Skin epidermis (tissue), 12 donors: ENCODE measurements around the gene SSC4D.
"Not testable (repeated sequence)": the region's sequence is repeated elsewhere in the genome, so short reads cannot be mapped to it uniquely, and the experiment has no call there.

Source experiments
- H3K27ac ChIP-seq, 21 experiments: fragments of 200-600 bp; sonication (generic) in 11 of 21; one replicate each; pipeline ENCODE4 v1.5.0; 2020; ENCODE audit warnings: mild to moderate bottlenecking in 3 of 21, inconsistent platforms in 2 of 21, moderate library complexity in 2 of 21
- H3K4me3 ChIP-seq, 7 experiments: fragments of 200-600 bp; sonication (generic) in 2 of 7; one replicate each; pipeline ENCODE4 v1.5.0; 2020; ENCODE audit warnings: inconsistent platforms in 2 of 7, mild to moderate bottlenecking in 2 of 7, moderate library complexity in 1 of 7

SSC4D gene

GRCh38 chr7:76409537-76409936 is at the start of gene SSC4D:
Gene SSC4D, minus strand, starts transcription at chr7:76409697. Its CDS starts 5,258 bp downstream, at chr7:76404439.
- H3K4me3 ChIP-seq, result no peak within 1 kb of the TSS

GRCh38 chr7:76458504-76458903 is 49.0 kb upstream of the SSC4D start:
- H3K27ac ChIP-seq, H3K4me3 ChIP-seq: not testable (repeated sequence)

More at GRCh38 chr7:76409537-76409936, at the start of gene SSC4D:
- H3K27ac ChIP-seq, result no peak within 1 kb of the TSS

GRCh38 chr7:76457017-76457416 is 47.5 kb upstream of the SSC4D start:
- H3K27ac ChIP-seq, H3K4me3 ChIP-seq: not testable (repeated sequence)

- H3K4me3 ChIP-seq, result not testable (repeated sequence)
- H3K27ac ChIP-seq, result peak overlapping the region in 16 of 21 experiments; percentile 27 to 75 (median 64)
These were observed 36.1 kb upstream of the SSC4D start for GRCh38 chr7:76445577-76446008.

- H3K4me3 ChIP-seq, result not testable (repeated sequence)
- H3K27ac ChIP-seq, result peak overlapping the region in 1 of 21 experiments; percentile 7
These were observed 34.3 kb upstream of the SSC4D start for GRCh38 chr7:76443846-76444245.

DNA sequence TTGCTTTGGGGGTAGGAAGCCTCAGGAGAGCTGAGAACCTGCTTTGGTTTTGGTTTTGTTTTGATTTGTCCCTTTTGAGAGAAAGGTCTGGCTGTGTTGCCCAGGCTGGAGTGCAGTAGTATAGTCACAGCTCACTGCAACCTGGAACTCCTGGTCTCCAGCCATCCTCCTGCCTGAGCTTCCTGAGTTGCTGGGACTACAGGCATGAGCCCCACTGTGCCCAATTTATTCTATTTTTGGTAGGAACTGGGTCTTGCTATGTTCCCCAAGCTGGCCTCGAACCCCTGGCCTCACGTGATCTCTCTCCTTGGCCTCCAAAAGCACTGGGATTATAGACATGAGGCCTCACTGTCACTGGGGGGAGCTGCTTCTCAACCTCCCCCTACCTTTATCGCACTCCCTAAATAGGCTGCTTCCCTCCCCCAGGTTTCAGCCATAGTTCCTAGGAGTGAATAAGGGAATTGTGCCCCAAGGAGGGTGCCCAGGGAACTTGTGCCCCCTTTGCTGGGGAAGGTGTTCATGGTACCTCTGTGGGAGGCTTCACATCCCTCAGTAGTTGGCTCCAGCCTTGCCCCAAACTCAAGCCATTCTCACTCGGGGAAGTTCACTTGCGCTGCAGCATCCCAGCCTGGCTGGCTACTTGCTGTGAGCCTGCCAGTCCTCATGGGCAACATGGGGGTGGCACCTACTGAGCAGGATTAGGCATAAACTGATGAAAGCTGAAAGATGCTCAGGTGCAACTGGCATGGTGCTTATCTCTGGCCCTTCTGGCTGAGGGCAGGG is 33.4 kb upstream of the SSC4D start:
- H3K4me3 ChIP-seq, H3K27ac ChIP-seq: not testable (repeated sequence)

- H3K4me3 ChIP-seq, H3K27ac ChIP-seq: not testable (repeated sequence)
These were observed 32.3 kb upstream of the SSC4D start for GRCh38 chr7:76441792-76442191.

DNA sequence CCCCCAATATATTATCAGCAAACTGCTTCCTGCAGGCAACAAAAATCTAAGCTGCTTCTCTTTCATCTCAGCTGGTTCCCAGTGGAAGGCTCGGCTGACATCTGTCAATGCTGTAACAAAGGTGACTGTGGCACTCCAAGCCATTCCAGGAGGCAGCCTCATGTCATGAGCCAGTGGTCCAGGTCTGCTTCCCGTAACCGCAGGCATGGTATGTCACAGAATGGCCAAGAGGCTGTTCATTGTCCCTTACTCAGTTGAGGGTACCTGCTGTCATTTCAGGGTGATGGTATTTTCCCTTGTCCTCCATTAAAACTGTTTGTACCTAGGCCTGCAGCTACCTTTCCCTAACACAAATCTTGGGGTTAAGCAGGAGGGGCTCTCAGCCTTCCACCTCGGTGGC is 30.9 kb upstream of the SSC4D start:
- H3K27ac ChIP-seq, H3K4me3 ChIP-seq: not testable (repeated sequence)

DNA sequence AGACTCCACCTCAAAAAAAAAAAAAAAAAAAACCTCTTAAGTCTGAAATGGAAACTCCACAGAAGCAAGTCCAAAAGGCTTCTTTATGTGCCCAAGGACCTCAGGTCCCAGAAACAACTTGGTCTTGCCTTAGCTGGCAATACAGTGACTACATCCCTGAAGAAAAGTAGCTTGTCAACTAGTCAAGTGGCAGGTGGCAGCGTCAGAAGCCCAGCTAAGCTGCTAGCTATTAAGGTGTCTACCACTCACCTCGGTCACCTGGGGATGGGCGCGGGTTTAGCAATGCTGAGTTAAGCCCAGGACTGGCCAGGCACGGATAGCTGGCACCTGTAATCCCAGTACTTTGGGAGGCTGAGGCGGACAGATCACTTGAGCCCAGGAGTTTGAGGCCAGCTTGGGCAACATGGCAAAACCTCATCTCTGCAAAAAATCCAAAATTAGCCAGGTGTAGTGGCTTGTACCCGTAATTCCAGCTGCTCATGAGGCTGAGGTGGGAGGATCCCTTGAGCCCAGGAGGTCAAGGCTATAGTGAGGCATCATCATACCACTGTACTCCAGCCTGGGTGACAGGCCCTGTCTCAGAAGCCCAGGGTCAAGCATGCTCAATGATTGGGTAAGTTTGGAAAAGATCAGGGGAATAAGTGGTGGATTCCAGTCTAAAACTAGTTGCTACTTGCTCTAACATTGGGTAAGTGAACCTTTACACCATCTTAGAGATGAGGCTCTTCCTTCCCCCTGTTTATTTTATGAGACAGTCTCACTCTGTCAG is 29.8 kb upstream of the SSC4D start:
- not testable (repeated sequence) for H3K27ac ChIP-seq, H3K4me3 ChIP-seq

- peak overlapping the region in 2 of 21 experiments; percentile 17 to 48 for H3K27ac ChIP-seq
- H3K4me3 ChIP-seq, result not testable (repeated sequence)
These were observed 28.4 kb upstream of the SSC4D start for GRCh38 chr7:76437873-76438272.

- Histone ChIP-seq H3K27ac (no peak overlapping the region), H3K4me3 (no peak overlapping the region)
These were observed 21.3 kb upstream of the SSC4D start for GRCh38 chr7:76430836-76431235.

GRCh38 chr7:76430211-76430610 is 20.7 kb upstream of the SSC4D start:
- H3K27ac ChIP-seq, result no peak overlapping the region
- H3K4me3 ChIP-seq, result no peak overlapping the region

DNA sequence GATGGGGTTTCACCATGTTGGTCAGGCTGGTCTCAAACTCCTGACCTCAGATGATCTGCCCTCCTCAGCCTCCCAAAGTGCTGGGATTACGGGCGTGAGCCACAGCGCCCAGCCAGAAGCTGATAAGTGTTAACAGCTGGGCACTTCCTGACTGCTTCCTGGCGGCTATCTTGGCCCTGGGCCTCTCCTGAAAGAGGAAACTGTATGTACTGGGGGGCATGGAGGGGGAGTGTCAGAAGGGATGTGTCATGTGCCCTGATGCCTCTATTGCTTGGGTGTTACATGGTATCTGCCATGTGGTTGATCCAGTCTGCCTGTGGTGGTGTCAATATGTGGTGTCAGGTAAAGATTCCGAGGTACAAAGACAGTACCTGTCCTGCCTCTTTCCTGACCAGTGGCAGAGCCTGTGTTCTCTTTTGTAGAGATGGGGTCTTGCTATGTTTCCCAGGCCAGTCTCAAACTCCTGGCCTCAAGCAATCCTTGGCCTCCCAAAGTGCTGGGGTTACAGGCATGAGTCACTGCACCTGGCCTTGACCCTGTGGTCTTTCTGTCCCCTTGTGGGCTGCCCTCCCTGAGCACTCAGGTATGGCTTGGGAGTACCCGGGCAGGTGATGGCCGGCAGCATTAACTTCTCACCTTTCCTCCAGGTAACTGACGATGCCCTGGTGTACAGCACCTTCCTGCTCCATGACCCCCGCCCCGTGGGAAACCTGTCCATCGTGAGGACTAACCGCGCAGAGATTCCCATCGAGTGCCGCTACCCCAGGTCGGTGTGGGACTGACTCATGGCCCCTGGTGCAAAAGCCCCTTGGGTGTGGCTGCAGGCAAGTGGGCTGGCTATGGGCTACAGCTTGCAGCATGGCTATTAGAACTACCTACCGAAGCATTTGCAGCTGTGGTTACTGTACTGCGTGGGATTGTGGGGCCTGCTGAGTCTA is 19.6 kb upstream of the SSC4D start:
- no peak overlapping the region for H3K4me3 ChIP-seq

DNA sequence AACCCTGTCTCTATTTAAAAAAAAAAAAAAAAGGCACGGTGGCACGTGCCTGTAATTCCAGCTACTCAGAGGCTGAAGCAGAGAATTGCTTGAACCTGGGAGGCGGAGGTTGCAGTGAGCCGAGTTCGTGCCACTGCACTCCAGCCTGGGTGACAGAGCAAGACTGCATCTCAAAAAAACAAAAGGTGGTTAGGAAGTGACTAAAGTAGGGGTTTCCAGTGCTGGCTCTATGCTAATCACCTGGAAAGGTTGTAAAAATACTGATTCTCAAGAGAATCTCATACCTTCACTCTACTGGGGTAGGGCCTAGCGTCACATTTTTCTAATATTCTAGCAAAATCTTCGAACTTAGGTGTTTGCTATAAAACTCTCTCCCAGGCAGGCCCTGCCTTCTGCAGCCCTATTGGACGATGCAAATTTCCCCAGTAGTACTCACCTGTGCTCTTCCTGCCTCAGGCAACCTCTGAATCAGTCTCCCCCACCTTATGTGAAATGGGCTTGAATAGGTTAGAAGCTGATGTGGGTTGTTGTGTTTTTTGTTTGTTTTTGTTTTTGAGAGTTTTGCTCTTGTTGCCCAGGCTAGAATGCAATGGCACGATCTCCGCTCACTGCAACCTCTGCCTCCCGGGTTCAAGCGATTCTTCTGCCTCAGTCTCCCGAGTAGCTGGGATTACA is 18.8 kb upstream of the SSC4D start:
- Histone ChIP-seq H3K27ac (no peak overlapping the region), H3K4me3 (no peak overlapping the region)

More for the DNA sequence above, 19.6 kb upstream of the SSC4D start:
- H3K27ac ChIP-seq, result no peak overlapping the region

- Histone ChIP-seq H3K4me3 (no peak overlapping the region), H3K27ac (no peak overlapping the region)
These were observed 18.1 kb upstream of the SSC4D start for GRCh38 chr7:76427635-76428034.

GRCh38 chr7:76426246-76426645 is 16.7 kb upstream of the SSC4D start:
- no peak overlapping the region for H3K4me3 ChIP-seq
- H3K27ac ChIP-seq, result no peak overlapping the region

- H3K27ac ChIP-seq, H3K4me3 ChIP-seq: not testable (repeated sequence)
These were observed 16.1 kb upstream of the SSC4D start for GRCh38 chr7:76425558-76425957.

DNA sequence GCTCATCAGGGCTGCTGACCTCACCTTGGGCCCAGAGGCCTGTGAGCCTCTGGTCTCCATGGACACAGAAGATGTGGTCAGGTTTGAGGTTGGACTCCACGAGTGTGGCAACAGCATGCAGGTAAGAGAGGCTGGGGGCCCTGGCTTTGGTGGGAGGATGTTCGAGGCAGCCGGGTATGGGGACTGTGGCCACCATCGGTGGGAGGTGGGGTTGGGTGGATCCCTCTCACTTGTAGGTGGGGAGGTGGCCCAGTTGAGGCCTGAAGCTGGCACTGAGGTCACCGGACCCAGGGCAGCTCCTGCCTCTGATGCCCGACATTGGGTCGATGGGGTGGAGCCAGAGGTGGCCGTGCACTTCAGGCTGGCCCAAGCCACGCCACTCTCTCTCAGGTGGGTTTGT is 15.7 kb upstream of the SSC4D start:
- no peak overlapping the region for H3K4me3 ChIP-seq

DNA sequence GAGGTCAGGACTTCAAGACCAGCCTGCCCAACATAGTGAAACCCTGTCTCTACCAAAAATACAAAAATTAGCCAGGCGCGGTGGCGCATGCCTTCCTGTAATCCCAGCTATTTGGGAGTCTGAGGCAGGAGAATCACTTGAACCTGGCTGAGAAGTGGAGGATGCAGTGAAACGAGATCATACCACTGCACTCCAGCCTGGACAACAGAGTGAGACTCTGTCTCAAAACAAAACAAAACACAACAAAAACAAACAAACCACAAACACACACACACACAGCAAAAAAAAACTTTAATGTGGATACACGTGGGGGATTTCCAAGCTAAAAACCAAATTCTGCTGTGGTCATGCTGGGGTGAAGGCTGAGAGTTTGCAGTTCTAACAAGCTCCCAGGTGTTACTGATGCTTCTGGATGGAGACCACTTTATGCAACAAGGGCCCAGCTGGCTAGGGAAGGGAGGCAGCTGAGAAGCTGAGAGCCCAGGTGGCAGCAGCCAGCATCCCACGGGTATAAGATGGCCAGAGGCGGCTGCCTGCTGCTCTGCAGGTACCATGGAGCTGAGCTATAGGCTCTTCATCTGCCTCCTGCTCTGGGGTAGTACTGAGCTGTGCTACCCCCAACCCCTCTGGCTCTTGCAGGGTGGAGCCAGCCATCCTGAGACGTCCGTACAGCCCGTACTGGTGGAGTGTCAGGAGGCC is 15.1 kb upstream of the SSC4D start, which contains the start of gene ZP3:
Gene ZP3 (plus strand): TSS at position 538 of the 699 bp plus-strand sequence. CDS start 15 bp downstream, at position 553.
- peak within 1 kb of the TSS in 15 of 21 experiments; percentile 3 to 70 (median 45) for H3K27ac ChIP-seq
- no peak within 1 kb of the TSS for H3K4me3 ChIP-seq

More for the DNA sequence above, 15.7 kb upstream of the SSC4D start:
- peak overlapping the region in 1 of 21 experiments; percentile 35 for H3K27ac ChIP-seq
